Colonic mucosa (tissue), 4 donors: ENCODE measurements around the gene CDH26. TPM values are rescaled to one million over a fixed set of nuclear protein-coding genes. Genes with fewer than 3 reads are reported as not detected.

ENCODE experiments used
- DNase-seq: peaks from one replicate; pipeline ENCODE4 v3.0.0-alpha.2; 2020
- H3K27ac ChIP-seq: fragments of 200-600 bp; one replicate; pipeline ENCODE4 v1.8.0; 2021
- H3K27me3 ChIP-seq: fragments of 200-600 bp; one replicate; pipeline ENCODE4 v1.8.0; 2021
- H3K36me3 ChIP-seq: fragments of 200-600 bp; one replicate; pipeline ENCODE4 v1.8.0; 2021
- H3K4me1 ChIP-seq: fragments of 200-600 bp; one replicate; pipeline ENCODE4 v1.8.0; 2021; ENCODE audit warnings: mild to moderate bottlenecking
- H3K4me3 ChIP-seq: fragments of 200-600 bp; one replicate; pipeline ENCODE4 v1.8.0; 2021
- H3K9ac ChIP-seq, 2 donors: one replicate each; pipeline ENCODE4 v1.7.0; 2013; ENCODE audit warnings: control low read depth in 2 of 2, low read depth in 2 of 2, low read length in 2 of 2
- H3K9me3 ChIP-seq: fragments of 200-600 bp; one replicate; pipeline ENCODE4 v1.8.0; 2021
- CTCF ChIP-seq: fragments of 200-600 bp; IDR thresholded peaks from one replicate; pipeline ENCODE4 v1.8.0; 2022; ENCODE audit warnings: antibody characterized with exemption, mild to moderate bottlenecking
- intact Hi-C: fragments of 100-400 bp; cut with DNase I; formaldehyde crosslinking; loops from one replicate; pipeline ENCODE4 v1.14.1; 2022
- total RNA-seq, 2 donors: library from RNA; stranded (reverse); fragmentation: NEBNext Ultra II Directional in 1 of 2; extraction: Animal tissue kit (Norgen Biotek cat#: 25700) in 1 of 2; gene quantifications; one replicate each; pipeline ENCODE4 v1.2.1, GENCODE V29; 2021
- donor health status: healthy.
- donor health status: DM: no; HTN: no; CAD: no.
- donor health status: DM: no; HTN: no; CAD: no.

CDH26 gene
- total RNA-seq, 2 donors from 2014 or later, result 0.27 to 0.45 TPM

GRCh38 chr20:60046860-60047259 lies 88.6 kb downstream of the CDH26 start:
- Histone ChIP-seq H3K4me1 (no peaks in the 10 kb centered on the region), H3K27ac (no peak overlapping the region), H3K27me3 (no peaks in the 10 kb centered on the region), H3K9ac (no peak overlapping the region), H3K4me3 (no peak overlapping the region), H3K9me3 (no peaks in the 10 kb centered on the region), H3K36me3 (no peaks in the 10 kb centered on the region)
- no peak for DNase-seq
- intact Hi-C loops, result no loop called here
- TF ChIP-seq CTCF, result no peak

GRCh38 chr20:60048634-60049521 lies 90.7 kb downstream of the CDH26 start:
- TF ChIP-seq CTCF, result no peak
- H3K9ac ChIP-seq, result no peak overlapping the region
- H3K4me1 ChIP-seq, result no peaks in the 10 kb centered on the region
- no peaks in the 10 kb centered on the region for H3K9me3 ChIP-seq
- no peak overlapping the region for H3K4me3 ChIP-seq
- H3K36me3 ChIP-seq, result no peaks in the 10 kb centered on the region
- DNase-seq, result no peak
- H3K27me3 ChIP-seq, result no peaks in the 10 kb centered on the region
- intact Hi-C loops, result no loop called here
- no peak overlapping the region for H3K27ac ChIP-seq

GRCh38 chr20:60049601-60050000 lies 91.4 kb downstream of the CDH26 start:
- no peak for TF ChIP-seq CTCF
- Histone ChIP-seq H3K27ac (no peak overlapping the region), H3K9me3 (no peaks in the 10 kb centered on the region), H3K9ac (no peak overlapping the region), H3K4me3 (no peak overlapping the region), H3K36me3 (no peaks in the 10 kb centered on the region), H3K27me3 (no peaks in the 10 kb centered on the region), H3K4me1 (no peaks in the 10 kb centered on the region)
- no peak for DNase-seq
- intact Hi-C loops, result no loop called here

DNA sequence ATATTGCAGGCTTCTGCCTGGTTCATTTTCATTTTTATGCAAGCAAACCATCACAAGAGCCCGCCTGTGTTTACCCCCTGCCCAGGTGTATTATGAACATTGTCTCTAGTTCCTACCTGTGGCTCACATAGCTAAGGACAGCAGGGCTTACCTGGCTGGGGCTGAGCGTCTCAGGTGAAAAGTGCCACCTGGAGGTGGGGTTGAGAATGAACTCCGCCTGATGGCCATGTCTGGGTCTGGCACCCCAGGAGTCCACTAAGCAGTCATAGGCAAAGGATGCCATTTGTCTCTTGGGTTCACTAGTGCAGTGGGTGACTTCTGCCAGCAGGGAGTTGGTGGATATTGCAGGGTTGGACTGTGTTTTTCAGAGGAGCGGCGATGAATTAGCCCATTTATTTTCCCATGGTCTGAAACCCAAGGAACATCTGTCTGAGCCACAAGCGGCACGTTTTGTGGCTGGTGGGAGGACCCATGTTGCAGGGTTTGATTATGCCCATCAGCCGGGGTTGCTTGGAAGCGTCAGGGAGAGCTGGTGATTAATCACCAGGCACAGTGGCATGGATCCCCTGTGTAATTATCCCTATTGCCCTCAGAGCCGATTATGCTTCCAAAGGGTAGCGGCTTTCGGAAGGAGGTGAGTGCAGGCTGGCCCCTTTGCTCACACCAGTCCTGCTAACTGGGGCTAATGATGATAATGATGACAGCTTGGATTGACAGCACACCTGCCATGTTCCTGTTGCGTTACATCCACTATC lies 92.1 kb downstream of the CDH26 start:
- no peaks in the 10 kb centered on the region for H3K4me1 ChIP-seq
- H3K36me3 ChIP-seq, result no peaks in the 10 kb centered on the region
- no peak for DNase-seq
- no peaks in the 10 kb centered on the region for H3K9me3 ChIP-seq
- peak; percentile 29 for TF ChIP-seq CTCF
- intact Hi-C loops, result loop anchor here (5.0 kb wide), 1 partner anchor 98 kb away; no protein-coding TSS in a partner anchor
- no peak overlapping the region for H3K4me3 ChIP-seq
- H3K27ac ChIP-seq, result no peak overlapping the region
- no peak overlapping the region for H3K9ac ChIP-seq
- no peaks in the 10 kb centered on the region for H3K27me3 ChIP-seq

DNA sequence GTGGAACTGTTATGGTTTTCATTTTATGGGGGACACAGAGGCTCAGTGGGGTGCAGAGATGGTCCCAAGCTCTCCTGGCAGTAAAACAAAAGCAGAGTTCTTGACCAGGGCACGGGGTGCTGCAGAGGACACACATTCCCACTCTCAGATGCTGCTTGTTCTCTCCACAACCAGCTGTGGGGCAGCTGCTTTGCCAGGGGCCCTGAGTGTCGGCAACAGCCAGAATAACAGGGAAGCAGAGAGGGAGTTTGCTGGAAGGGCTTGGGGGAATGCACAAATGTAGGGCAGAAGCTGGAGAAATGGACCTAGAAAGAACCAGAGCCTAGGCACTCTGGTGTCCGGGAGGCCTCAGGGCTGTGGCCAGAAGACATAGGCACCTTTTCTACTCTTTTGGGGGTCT lies 93.7 kb downstream of the CDH26 start:
- no peaks in the 10 kb centered on the region for H3K27me3 ChIP-seq
- H3K27ac ChIP-seq, result no peak overlapping the region
- TF ChIP-seq CTCF, result no peak
- intact Hi-C loops, result loop anchor here (5.0 kb wide), 1 partner anchor 100 kb away; no protein-coding TSS in a partner anchor
- DNase-seq, result no peak
- no peaks in the 10 kb centered on the region for H3K36me3 ChIP-seq
- H3K9me3 ChIP-seq, result no peaks in the 10 kb centered on the region
- H3K4me3 ChIP-seq, result no peak overlapping the region
- no peaks in the 10 kb centered on the region for H3K4me1 ChIP-seq
- H3K9ac ChIP-seq, result no peak overlapping the region
